ENCODE data around the gene CES1.
"Not testable (repeated sequence)": the region's sequence is repeated elsewhere in the genome, so short reads cannot be mapped to it uniquely, and the experiment has no call there.

Gene CES1

DNA sequence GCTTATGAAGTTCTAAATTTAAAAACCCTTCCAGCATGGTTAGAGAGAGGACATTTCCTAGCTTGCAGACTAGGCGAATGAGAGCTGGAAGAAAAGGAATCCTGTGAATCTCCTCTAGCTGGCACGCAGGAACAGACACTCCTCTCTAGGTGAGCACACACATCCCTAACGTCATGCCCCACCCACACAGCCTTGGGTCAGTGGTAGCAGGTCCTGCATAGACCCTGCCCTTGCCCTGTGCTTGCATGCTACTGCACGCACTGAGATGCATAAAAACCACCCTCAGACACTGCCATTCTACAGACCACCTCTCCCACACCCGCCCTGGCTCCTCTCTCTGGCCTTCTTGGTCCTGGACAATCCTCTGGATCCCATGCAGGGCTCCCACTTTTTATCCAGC lies 23.5 kb downstream of the CES1 start:
- H3F3A ChIP-seq (ENCODE audit: insufficient read depth, low read length), result no peaks in the 10 kb centered on the region
- H3K4me3 ChIP-seq (ENCODE audit: low read length), result no peak overlapping the region
- H3K27me3 ChIP-seq (replicated peaks; ENCODE audit: insufficient read depth, low read length), result no peaks in the 10 kb centered on the region
- no peak overlapping the region for H3K27ac ChIP-seq (ENCODE audit: low read length)
- H3K4me1 ChIP-seq (ENCODE audit: low read length), result no peaks in the 10 kb centered on the region
- H3K9me2 ChIP-seq (replicated peaks; ENCODE audit: insufficient read depth, low read length), result no peaks in the 10 kb centered on the region
- no peaks in the 10 kb centered on the region for H3K36me3 ChIP-seq (replicated peaks; ENCODE audit: insufficient read depth, low read length)
- no peaks in the 10 kb centered on the region for H3K79me2 ChIP-seq (ENCODE audit: low read length)
- DNase-seq, result no peak
- no peak overlapping the region for H2AFZ ChIP-seq (ENCODE audit: low read length)
- H3K4me2 ChIP-seq (ENCODE audit: low read depth, low read length), result no peak overlapping the region
- H3K9me3 ChIP-seq (replicated peaks; ENCODE audit: insufficient read depth, low read length), result no peaks in the 10 kb centered on the region
- no peaks in the 10 kb centered on the region for H4K20me1 ChIP-seq (ENCODE audit: insufficient read depth, low read length)
- TF ChIP-seq, protein P1, sequence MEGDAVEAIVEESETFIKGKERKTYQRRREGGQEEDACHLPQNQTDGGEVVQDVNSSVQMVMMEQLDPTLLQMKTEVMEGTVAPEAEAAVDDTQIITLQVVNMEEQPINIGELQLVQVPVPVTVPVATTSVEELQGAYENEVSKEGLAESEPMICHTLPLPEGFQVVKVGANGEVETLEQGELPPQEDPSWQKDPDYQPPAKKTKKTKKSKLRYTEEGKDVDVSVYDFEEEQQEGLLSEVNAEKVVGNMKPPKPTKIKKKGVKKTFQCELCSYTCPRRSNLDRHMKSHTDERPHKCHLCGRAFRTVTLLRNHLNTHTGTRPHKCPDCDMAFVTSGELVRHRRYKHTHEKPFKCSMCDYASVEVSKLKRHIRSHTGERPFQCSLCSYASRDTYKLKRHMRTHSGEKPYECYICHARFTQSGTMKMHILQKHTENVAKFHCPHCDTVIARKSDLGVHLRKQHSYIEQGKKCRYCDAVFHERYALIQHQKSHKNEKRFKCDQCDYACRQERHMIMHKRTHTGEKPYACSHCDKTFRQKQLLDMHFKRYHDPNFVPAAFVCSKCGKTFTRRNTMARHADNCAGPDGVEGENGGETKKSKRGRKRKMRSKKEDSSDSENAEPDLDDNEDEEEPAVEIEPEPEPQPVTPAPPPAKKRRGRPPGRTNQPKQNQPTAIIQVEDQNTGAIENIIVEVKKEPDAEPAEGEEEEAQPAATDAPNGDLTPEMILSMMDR (IDR thresholded peaks at IDR 0.05; ENCODE audit: low read length), result no peak
- TF ChIP-seq EZH2phosphoT487 (IDR thresholded peaks at IDR 0.05; ENCODE audit: low read length), result no peak
- no peak for TF ChIP-seq EZH2 (optimal IDR thresholded peaks at IDR 0.05; ENCODE audit: low read depth, low read length)
- H3K9ac ChIP-seq (ENCODE audit: low read length), result no peak overlapping the region

DNA sequence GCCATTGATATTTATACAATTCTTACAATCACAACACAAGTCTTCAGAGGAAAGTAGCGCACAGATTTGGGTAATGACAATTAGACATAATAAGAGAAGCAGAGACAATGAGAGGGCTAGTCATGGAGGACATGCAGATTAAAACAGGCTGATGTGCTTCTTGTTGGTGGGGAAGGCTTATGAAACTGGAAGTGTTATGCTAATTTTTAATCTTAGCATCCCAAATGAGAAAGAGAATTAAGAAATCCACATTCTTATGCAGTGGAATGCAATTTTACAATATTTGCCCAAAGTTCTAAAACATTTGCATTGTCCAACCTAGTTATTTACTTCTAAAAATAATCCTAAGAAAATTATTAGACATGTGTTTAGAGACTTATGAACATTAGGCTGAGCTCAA lies 24.6 kb downstream of the CES1 start:
- not testable (repeated sequence) for H3K36me3 ChIP-seq (replicated peaks; ENCODE audit: insufficient read depth, low read length); H3K4me1 ChIP-seq (ENCODE audit: low read length); H3F3A ChIP-seq (ENCODE audit: insufficient read depth, low read length); H4K20me1 ChIP-seq (ENCODE audit: insufficient read depth, low read length); H3K27me3 ChIP-seq (replicated peaks; ENCODE audit: insufficient read depth, low read length); DNase-seq; H3K9ac ChIP-seq (ENCODE audit: low read length); H3K4me3 ChIP-seq (ENCODE audit: low read length); H3K9me2 ChIP-seq (replicated peaks; ENCODE audit: insufficient read depth, low read length); H3K4me2 ChIP-seq (ENCODE audit: low read depth, low read length); H3K27ac ChIP-seq (ENCODE audit: low read length); H2AFZ ChIP-seq (ENCODE audit: low read length); H3K9me3 ChIP-seq (replicated peaks; ENCODE audit: insufficient read depth, low read length); H3K79me2 ChIP-seq (ENCODE audit: low read length)

DNA sequence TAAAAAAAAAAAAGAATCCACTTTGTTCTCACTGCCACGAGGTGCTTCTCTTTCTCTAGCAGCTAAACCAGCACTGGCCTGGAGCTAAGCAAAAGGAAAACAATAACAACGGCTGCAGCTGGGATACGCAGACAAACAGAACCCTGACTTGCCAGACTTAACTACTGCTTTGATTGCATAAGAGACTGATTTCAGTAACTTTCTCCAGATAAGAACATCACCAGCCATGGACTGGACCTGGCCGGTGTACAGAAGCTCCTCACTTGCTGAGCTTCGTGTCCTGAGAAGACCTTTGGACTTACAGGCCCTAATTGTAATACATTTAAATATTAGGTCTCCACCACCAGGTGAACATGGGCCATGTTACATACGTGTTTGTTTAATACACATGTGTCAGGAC lies 27.8 kb downstream of the CES1 start:
- not testable (repeated sequence) for H3K4me2 ChIP-seq (ENCODE audit: low read depth, low read length); H3K36me3 ChIP-seq (replicated peaks; ENCODE audit: insufficient read depth, low read length); H3K9me2 ChIP-seq (replicated peaks; ENCODE audit: insufficient read depth, low read length); H3F3A ChIP-seq (ENCODE audit: insufficient read depth, low read length); H3K4me3 ChIP-seq (ENCODE audit: low read length); H3K27me3 ChIP-seq (replicated peaks; ENCODE audit: insufficient read depth, low read length); H4K20me1 ChIP-seq (ENCODE audit: insufficient read depth, low read length); H3K9ac ChIP-seq (ENCODE audit: low read length); H2AFZ ChIP-seq (ENCODE audit: low read length); H3K9me3 ChIP-seq (replicated peaks; ENCODE audit: insufficient read depth, low read length); H3K27ac ChIP-seq (ENCODE audit: low read length); DNase-seq; H3K79me2 ChIP-seq (ENCODE audit: low read length); H3K4me1 ChIP-seq (ENCODE audit: low read length)

DNA sequence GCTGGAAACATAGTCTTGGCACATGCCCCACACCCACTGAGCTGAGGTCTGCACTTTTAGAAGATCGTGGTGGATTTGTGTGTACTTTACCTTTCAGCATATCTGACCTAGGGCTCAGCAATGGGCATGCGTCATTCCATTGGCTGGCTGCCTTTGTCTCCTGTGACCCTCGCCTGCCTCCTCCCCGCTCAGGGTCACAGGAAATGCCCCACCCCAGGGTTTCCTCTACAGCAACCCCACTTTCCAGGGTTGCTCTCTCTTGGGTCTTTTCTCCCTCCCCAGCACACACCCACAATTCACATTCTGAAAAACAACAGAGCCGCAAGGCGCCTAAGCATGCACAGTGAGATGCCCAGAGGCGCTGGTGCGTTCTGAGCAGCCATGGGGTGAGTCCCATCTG lies 29.2 kb downstream of the CES1 start:
- H2AFZ ChIP-seq (ENCODE audit: low read length); DNase-seq; H3K9ac ChIP-seq (ENCODE audit: low read length); H3K27me3 ChIP-seq (replicated peaks; ENCODE audit: insufficient read depth, low read length); H3K79me2 ChIP-seq (ENCODE audit: low read length); H4K20me1 ChIP-seq (ENCODE audit: insufficient read depth, low read length); H3K9me3 ChIP-seq (replicated peaks; ENCODE audit: insufficient read depth, low read length); H3K9me2 ChIP-seq (replicated peaks; ENCODE audit: insufficient read depth, low read length); H3F3A ChIP-seq (ENCODE audit: insufficient read depth, low read length); H3K4me3 ChIP-seq (ENCODE audit: low read length); H3K4me1 ChIP-seq (ENCODE audit: low read length); H3K36me3 ChIP-seq (replicated peaks; ENCODE audit: insufficient read depth, low read length); H3K27ac ChIP-seq (ENCODE audit: low read length); H3K4me2 ChIP-seq (ENCODE audit: low read depth, low read length): not testable (repeated sequence)

DNA sequence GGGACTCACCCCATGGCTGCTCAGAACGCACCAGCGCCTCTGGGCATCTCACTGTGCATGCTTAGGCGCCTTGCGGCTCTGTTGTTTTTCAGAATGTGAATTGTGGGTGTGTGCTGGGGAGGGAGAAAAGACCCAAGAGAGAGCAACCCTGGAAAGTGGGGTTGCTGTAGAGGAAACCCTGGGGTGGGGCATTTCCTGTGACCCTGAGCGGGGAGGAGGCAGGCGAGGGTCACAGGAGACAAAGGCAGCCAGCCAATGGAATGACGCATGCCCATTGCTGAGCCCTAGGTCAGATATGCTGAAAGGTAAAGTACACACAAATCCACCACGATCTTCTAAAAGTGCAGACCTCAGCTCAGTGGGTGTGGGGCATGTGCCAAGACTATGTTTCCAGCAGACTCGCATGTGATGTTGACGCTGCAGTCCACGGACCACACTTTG lies 39.9 kb downstream of the CES1 start:
- not testable (repeated sequence) for H3K4me1 ChIP-seq (ENCODE audit: low read length); H4K20me1 ChIP-seq (ENCODE audit: insufficient read depth, low read length); H3F3A ChIP-seq (ENCODE audit: insufficient read depth, low read length); H3K4me2 ChIP-seq (ENCODE audit: low read depth, low read length); H2AFZ ChIP-seq (ENCODE audit: low read length); H3K27ac ChIP-seq (ENCODE audit: low read length); H3K9me2 ChIP-seq (replicated peaks; ENCODE audit: insufficient read depth, low read length); H3K4me3 ChIP-seq (ENCODE audit: low read length); H3K27me3 ChIP-seq (replicated peaks; ENCODE audit: insufficient read depth, low read length); H3K9ac ChIP-seq (ENCODE audit: low read length); H3K79me2 ChIP-seq (ENCODE audit: low read length); DNase-seq; H3K9me3 ChIP-seq (replicated peaks; ENCODE audit: insufficient read depth, low read length); H3K36me3 ChIP-seq (replicated peaks; ENCODE audit: insufficient read depth, low read length)

DNA sequence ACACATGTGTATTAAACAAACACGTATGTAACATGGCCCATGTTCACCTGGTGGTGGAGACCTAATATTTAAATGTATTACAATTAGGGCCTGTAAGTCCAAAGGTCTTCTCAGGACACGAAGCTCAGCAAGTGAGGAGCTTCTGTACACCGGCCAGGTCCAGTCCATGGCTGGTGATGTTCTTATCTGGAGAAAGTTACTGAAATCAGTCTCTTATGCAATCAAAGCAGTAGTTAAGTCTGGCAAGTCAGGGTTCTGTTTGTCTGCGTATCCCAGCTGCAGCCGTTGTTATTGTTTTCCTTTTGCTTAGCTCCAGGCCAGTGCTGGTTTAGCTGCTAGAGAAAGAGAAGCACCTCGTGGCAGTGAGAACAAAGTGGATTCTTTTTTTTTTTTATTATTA lies 41.4 kb downstream of the CES1 start:
- H3K4me2 ChIP-seq (ENCODE audit: low read depth, low read length); H2AFZ ChIP-seq (ENCODE audit: low read length); H3K9me3 ChIP-seq (replicated peaks; ENCODE audit: insufficient read depth, low read length); DNase-seq; H3K27me3 ChIP-seq (replicated peaks; ENCODE audit: insufficient read depth, low read length); H3K36me3 ChIP-seq (replicated peaks; ENCODE audit: insufficient read depth, low read length); H3K27ac ChIP-seq (ENCODE audit: low read length); H4K20me1 ChIP-seq (ENCODE audit: insufficient read depth, low read length); H3K9ac ChIP-seq (ENCODE audit: low read length); H3F3A ChIP-seq (ENCODE audit: insufficient read depth, low read length); H3K79me2 ChIP-seq (ENCODE audit: low read length); H3K9me2 ChIP-seq (replicated peaks; ENCODE audit: insufficient read depth, low read length); H3K4me1 ChIP-seq (ENCODE audit: low read length); H3K4me3 ChIP-seq (ENCODE audit: low read length): not testable (repeated sequence)

DNA sequence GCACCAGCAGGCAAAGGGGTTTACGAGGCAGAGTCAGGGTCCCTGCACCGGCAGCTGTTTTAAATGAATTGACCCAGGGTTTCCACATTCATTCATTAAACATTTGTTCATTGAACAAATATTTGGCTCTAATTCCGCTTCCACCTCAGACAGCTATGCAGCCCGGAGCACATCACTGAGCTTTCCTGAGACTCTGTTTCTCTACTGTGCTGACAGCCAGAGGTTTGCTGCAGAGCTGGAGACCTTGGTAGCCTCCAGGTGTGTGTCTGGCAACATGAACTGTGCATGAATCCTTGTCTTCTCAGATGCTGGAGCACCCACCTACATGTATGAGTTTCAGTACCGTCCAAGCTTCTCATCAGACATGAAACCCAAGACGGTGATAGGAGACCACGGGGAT lies 42.7 kb downstream of the CES1 start:
- not testable (repeated sequence) for H3K9me3 ChIP-seq (replicated peaks; ENCODE audit: insufficient read depth, low read length); H3K9ac ChIP-seq (ENCODE audit: low read length); DNase-seq; H3K9me2 ChIP-seq (replicated peaks; ENCODE audit: insufficient read depth, low read length); H3K27ac ChIP-seq (ENCODE audit: low read length); H3K79me2 ChIP-seq (ENCODE audit: low read length); H3K36me3 ChIP-seq (replicated peaks; ENCODE audit: insufficient read depth, low read length); H3K4me3 ChIP-seq (ENCODE audit: low read length); H3K4me1 ChIP-seq (ENCODE audit: low read length); H2AFZ ChIP-seq (ENCODE audit: low read length); H4K20me1 ChIP-seq (ENCODE audit: insufficient read depth, low read length); H3F3A ChIP-seq (ENCODE audit: insufficient read depth, low read length); H3K27me3 ChIP-seq (replicated peaks; ENCODE audit: insufficient read depth, low read length); H3K4me2 ChIP-seq (ENCODE audit: low read depth, low read length)

Measured in MM.1S (cell line).